GM12875 (cell line): Measurements from ENCODE around the gene CHTF8.

Source experiments
- H3K4me3 ChIP-seq: one replicate; pipeline ENCODE4 v1.5.1; 2011; ENCODE audit warnings: low read depth, low read length, control low read depth
- CTCF ChIP-seq: IDR thresholded peaks from 2 replicates; pipeline ENCODE4 v1.5.1; 2011; ENCODE audit warnings: low read depth, mild to moderate bottlenecking, control low read depth, inconsistent platforms, low read length, moderate library complexity, borderline replicate concordance; ENCODE audit not compliant: insufficient read depth

The CHTF8 gene

DNA sequence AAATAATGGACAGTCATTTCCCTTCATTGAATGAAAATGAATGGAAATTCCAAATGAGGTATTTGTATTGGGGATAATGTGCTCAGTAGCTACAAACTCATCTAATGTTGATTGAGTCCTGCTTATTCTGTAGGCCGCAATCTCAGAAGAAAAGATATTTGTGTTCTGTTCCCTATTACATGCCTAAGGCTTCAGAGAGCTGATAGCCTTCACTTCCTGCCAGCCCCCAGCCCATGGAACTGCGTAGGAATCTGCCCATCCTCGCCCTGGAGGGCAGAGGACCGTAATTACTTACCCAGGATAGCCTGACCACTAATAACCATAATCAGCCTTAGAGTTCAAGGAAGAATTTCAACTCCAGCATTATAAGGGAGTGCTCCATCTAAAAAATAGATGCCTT is 36.7 kb upstream of the CHTF8 start:
- H3K4me3 ChIP-seq, result no peak overlapping the region
- TF ChIP-seq CTCF, result no peak

GRCh38 chr16:69166946-69167930 is 34.9 kb upstream of the CHTF8 start:
- H3K4me3 ChIP-seq, result no peak overlapping the region
- TF ChIP-seq CTCF, result no peak

DNA sequence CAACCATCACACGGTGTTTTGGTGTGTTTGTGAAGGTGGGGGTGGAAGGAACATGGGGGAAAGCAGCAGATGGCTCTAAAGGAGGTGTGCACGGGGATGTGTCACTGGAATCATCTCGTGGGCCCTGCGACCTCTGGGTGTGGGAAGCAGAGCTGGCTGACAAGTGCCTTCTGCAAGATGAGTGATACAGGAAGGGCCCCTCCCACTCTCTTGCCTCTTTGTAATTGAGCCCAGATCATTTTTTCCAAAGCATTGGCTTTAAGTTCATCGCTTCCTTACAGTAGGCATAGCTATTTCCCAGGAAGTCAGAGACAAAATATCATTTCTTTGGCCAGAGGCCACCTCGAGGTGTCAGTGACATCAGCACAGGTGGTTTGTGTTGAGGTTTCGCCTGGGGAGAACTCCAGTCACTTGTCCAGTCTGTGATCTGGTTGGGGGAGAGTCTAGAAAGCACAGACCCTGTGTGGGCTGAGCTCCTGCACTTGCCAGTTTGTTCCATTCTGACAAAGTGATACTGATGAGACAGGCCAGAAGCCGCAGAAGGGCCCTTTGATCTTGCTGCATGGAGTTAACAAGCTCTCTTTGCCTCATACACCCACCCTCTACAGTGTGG is 33.9 kb upstream of the CHTF8 start:
- no peak overlapping the region for H3K4me3 ChIP-seq
- TF ChIP-seq CTCF, result no peak

DNA sequence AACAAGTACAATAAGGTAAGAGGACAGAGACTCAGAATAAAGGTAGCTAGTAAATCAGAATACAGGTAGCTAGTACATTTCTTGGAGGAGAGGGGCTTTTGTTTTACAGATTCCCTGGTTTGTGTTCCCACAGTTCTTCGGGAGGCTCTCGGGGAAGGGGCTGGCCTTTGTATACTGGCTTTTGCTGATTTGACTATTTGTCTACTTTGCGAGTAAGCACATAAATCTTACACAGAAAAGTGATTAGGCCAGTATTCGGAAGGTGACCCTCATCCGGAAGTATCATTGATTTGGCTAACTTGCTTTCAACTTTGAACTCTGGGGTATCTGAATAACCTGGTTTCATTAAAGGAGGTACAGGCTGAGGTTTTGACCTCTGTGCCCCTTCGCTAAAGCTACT is 33.2 kb upstream of the CHTF8 start:
- H3K4me3 ChIP-seq, result no peak overlapping the region

DNA sequence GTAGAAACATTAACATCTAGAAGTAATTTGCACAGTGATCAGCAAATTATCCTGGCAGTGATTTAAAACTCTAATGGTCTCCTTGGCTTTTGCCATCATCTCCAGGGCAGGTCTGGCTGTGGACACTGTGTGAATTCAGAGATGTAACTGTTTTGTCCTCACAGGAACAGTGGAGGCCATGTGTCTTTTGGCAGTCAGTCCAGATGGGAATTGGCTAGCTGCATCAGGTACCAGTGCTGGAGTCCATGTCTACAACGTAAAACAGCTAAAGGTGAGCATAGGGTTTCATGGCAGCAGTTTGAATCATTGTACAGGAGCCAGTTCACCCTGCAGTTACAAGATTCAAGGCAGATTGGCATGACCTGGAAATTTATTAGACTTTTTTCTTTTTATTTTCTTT is 27.8 kb upstream of the CHTF8 start:
- no peak for TF ChIP-seq CTCF
- no peak overlapping the region for H3K4me3 ChIP-seq

More for the DNA sequence above, 33.2 kb upstream of the CHTF8 start:
- TF ChIP-seq CTCF, result no peak

- no peak for TF ChIP-seq CTCF
- H3K4me3 ChIP-seq, result no peak overlapping the region
Measured at GRCh38 chr16:69157196-69157595, 24.8 kb upstream of the CHTF8 start.
